ENCODE results near the gene ZNF577. TPM values are rescaled to one million over a fixed set of nuclear protein-coding genes. Genes with fewer than 3 reads are reported as not detected.

Gene ZNF577
- total RNA-seq, 1 donor from 2014 or later = 9.4 TPM

- DNase-seq (ENCODE audit: low spot score) = no peak
- intact Hi-C loops (cut with DNase I) = loop anchor here (5.0 kb wide), 1 partner anchor 97 kb away; the partner anchor contains the start of gene ZNF350
Measured at GRCh38 chr19:51889934-51890333, 2.2 kb upstream of the ZNF577 start.

GRCh38 chr19:51884713-51885112 is 3.0 kb downstream of the ZNF577 start:
- intact Hi-C loops (cut with DNase I) = loop anchor here (5.0 kb wide), 1 partner anchor 103 kb away; the partner anchor contains the start of gene ZNF350
- DNase-seq (ENCODE audit: low spot score) = no peak

GRCh38 chr19:51882518-51882917 is 5.2 kb downstream of the ZNF577 start:
- no peak for DNase-seq (ENCODE audit: low spot score)
- intact Hi-C loops (cut with DNase I) = no loop called here

- intact Hi-C loops (cut with DNase I) = no loop called here
- no peak for DNase-seq (ENCODE audit: low spot score)
Measured at GRCh38 chr19:51873097-51873496, 14.7 kb downstream of the ZNF577 start.

- no peak for DNase-seq (ENCODE audit: low spot score)
- intact Hi-C loops (cut with DNase I) = no loop called here
Measured at GRCh38 chr19:51861870-51862622, 25.7 kb downstream of the ZNF577 start.

- intact Hi-C loops (cut with DNase I) = no loop called here
- DNase-seq (ENCODE audit: low spot score) = no peak
Measured at GRCh38 chr19:51837145-51837544, 50.6 kb downstream of the ZNF577 start.

- no peak for DNase-seq (ENCODE audit: low spot score)
- intact Hi-C loops (cut with DNase I) = no loop called here
Measured at GRCh38 chr19:51830274-51830673, 57.5 kb downstream of the ZNF577 start.

GRCh38 chr19:51824281-51825005 is 63.3 kb downstream of the ZNF577 start:
- DNase-seq (ENCODE audit: low spot score) = no peak
- intact Hi-C loops (cut with DNase I) = no loop called here

- intact Hi-C loops (cut with DNase I) = no loop called here
- no peak for DNase-seq (ENCODE audit: low spot score)
Measured at GRCh38 chr19:51822946-51823345, 64.8 kb downstream of the ZNF577 start.

GRCh38 chr19:51822325-51822724 is 65.4 kb downstream of the ZNF577 start:
- intact Hi-C loops (cut with DNase I) = no loop called here
- no peak for DNase-seq (ENCODE audit: low spot score)

- no peak for DNase-seq (ENCODE audit: low spot score)
- intact Hi-C loops (cut with DNase I) = no loop called here
Measured at GRCh38 chr19:51821921-51822320, 65.8 kb downstream of the ZNF577 start.

GRCh38 chr19:51821456-51821855 is 66.3 kb downstream of the ZNF577 start:
- DNase-seq (ENCODE audit: low spot score) = no peak
- intact Hi-C loops (cut with DNase I) = no loop called here

Other genes with a start within 250 kb of the ZNF577 start
- gene SIGLEC14, start 241.1 kb downstream of the ZNF577 start, total RNA-seq = 1.2 TPM
- 14.7 TPM for gene SPACA6, start 194.6 kb downstream of the ZNF577 start, total RNA-seq
- 0.54 TPM for gene HAS1, start 164.0 kb downstream of the ZNF577 start, total RNA-seq
- 5.4 TPM for gene FPR1, start 136.1 kb downstream of the ZNF577 start, total RNA-seq
- 1.4 TPM for gene FPR2, start 126.8 kb downstream of the ZNF577 start, total RNA-seq
- 3.2 TPM for gene FPR3, start 92.8 kb downstream of the ZNF577 start, total RNA-seq
- gene ZNF649, start 17.1 kb upstream of the ZNF577 start, total RNA-seq = 8.6 TPM
- 3.8 TPM for gene ZNF613, start 39.5 kb upstream of the ZNF577 start, total RNA-seq
- gene ZNF350, start 98.9 kb upstream of the ZNF577 start, total RNA-seq = 8.2 TPM
- 11.8 TPM for gene ZNF615, start 120.3 kb upstream of the ZNF577 start, total RNA-seq
- gene ZNF614, start 140.4 kb upstream of the ZNF577 start, total RNA-seq = 6.4 TPM
- gene ZNF432, start 160.9 kb upstream of the ZNF577 start, total RNA-seq = 9.6 TPM
- 13.2 TPM for gene ZNF841, start 207.8 kb upstream of the ZNF577 start, total RNA-seq

Measured in cardiac septum (tissue), 1 donor.